A549 (cell line): ENCODE results near the gene ALDH3B2. TPM values are rescaled to one million over a fixed set of nuclear protein-coding genes. Genes with fewer than 3 reads are reported as not detected.
"Not testable (repeated sequence)": the region's sequence is repeated elsewhere in the genome, so short reads cannot be mapped to it uniquely, and the experiment has no call there.

Source experiments
- ATAC-seq, 2 experiments: fragments of 200-7000 bp in 1 of 2; fragments of >200 bp in 1 of 2; cut with Nextera tagmentation in 1 of 2; cut with Tn5 transposase in 1 of 2; 3 replicates each; pipeline versions ENCODE4 v1.8.0 to v1.9.1; 2018 to 2020; ENCODE audit warnings: mild to moderate bottlenecking in 1 of 2, moderate library complexity in 1 of 2
- CTCF ChIA-PET: fragments of 300-600 bp; sonication (Branson Sonifier 250); formaldehyde crosslinking; extraction: SDS; loops from one replicate; lab custom pipeline; 2021; ENCODE audit warnings: antibody characterized with exemption, inconsistent platforms; lab: Yijun Ruan, JAX
- POLR2A ChIA-PET: fragments of 350-600 bp; formaldehyde crosslinking; extraction: SDS; loops from one replicate; lab custom pipeline; 2021; ENCODE audit warnings: antibody characterized with exemption, inconsistent platforms; lab: Yijun Ruan, JAX
- DNase-seq, 2 experiments: peaks; one replicate each; pipeline versions ENCODE4 v3.0.0 to v3.0.0-alpha.2; 2011 to 2016; ENCODE audit warnings: low read depth in 1 of 2, low spot score in 1 of 2
- FAIRE-seq: peaks from 2 replicates; lab custom pipeline; 2011; peaks lifted over from hg19 to GRCh38; lab: Jason Lieb, UNC
- H3K27ac ChIP-seq, 2 experiments: fragments of >200 bp; sonication (Bioruptor Twin); formaldehyde crosslinking; 3 replicates each; pipeline ENCODE4 v1.5.1; 2016 to 2017
- H3K4me1 ChIP-seq: fragments of >200 bp; sonication (Bioruptor Twin); formaldehyde crosslinking; 3 replicates; pipeline ENCODE4 v1.6.1; 2016
- H3K4me2 ChIP-seq: fragments of >200 bp; sonication (Bioruptor Twin); formaldehyde crosslinking; 3 replicates; pipeline ENCODE4 v1.6.1; 2016
- H3K4me3 ChIP-seq: fragments of >200 bp; sonication (Bioruptor Twin); formaldehyde crosslinking; 3 replicates; pipeline ENCODE4 v1.5.1; 2016
- H3K9me3 ChIP-seq: fragments of >200 bp; sonication (Bioruptor Twin); formaldehyde crosslinking; 3 replicates; pipeline ENCODE4 v1.6.1; 2016
- CTCF ChIP-seq: fragments of >200 bp; sonication (Bioruptor Twin); formaldehyde crosslinking; IDR thresholded peaks from 3 replicates; pipeline ENCODE4 v1.5.1; 2016
- EHF ChIP-seq: fragments of 250-450 bp; sonication (Bioruptor Pico); IDR thresholded peaks from 2 replicates; pipeline ENCODE4 v1.5.0; 2020; ENCODE audit warnings: mild to moderate bottlenecking
- EP300 ChIP-seq, 2 experiments: fragments of >200 bp; sonication (Bioruptor Twin); formaldehyde crosslinking; IDR thresholded peaks; 2 replicates in 1 of 2; 3 replicates in 1 of 2; pipeline ENCODE4 v1.6.1; 2016 to 2017
- HMGXB4 ChIP-seq: fragments of 250-450 bp; sonication (Bioruptor Pico); IDR thresholded peaks from 2 replicates; pipeline ENCODE4 v1.5.0; 2021; ENCODE audit warnings: mild to moderate bottlenecking, moderate library complexity, borderline replicate concordance
- MAFK ChIP-seq: fragments of 450-650 bp; IDR thresholded peaks from 2 replicates; pipeline ENCODE4 v1.6.1; 2014; ENCODE audit not compliant: partially characterized antibody
- MYC ChIP-seq: IDR thresholded peaks from 2 replicates; pipeline ENCODE4 v1.6.1; 2012; ENCODE audit warnings: mild to moderate bottlenecking, inconsistent platforms, low read length, improper control_type of control experiment, borderline replicate concordance
- SREBF2 ChIP-seq: fragments of 450-650 bp; IDR thresholded peaks from 2 replicates; pipeline ENCODE4 v1.6.1; 2014; ENCODE audit warnings: mild to moderate bottlenecking, moderate library complexity
- WGBS: methylation state at CpG from one replicate; pipeline ENCODE4 v1.1.6; 2017; ENCODE audit errors: missing lambda C conversion rate; 5-methylcytosine and 5-hydroxymethylcytosine counted together
- polyA plus RNA-seq, 4 experiments: library from polyadenylated mRNA; depleted of rRNA in 3 of 4; stranded (reverse); fragments of >200 nt; fragmentation: RNase III in 1 of 4; extraction: RNeasy Plus Mini Kit Qiagen cat#74134 plus additional on column Dnase treatment in 1 of 4; gene quantifications; 2 replicates in 3 of 4; 3 replicates in 1 of 4; pipeline ENCODE4 v1.2.3, GENCODE V29; 2011 to 2017
- TF ChIP-seq, protein P1 (sequence below): fragments of 450-650 bp; IDR thresholded peaks from 2 replicates; pipeline ENCODE4 v1.6.1; 2014; ENCODE audit warnings: antibody characterized with exemption

ALDH3B2 gene
- polyA plus RNA-seq, 2 of the 4 experiments (the other 2 are of a cell fraction) = not detected

DNA sequence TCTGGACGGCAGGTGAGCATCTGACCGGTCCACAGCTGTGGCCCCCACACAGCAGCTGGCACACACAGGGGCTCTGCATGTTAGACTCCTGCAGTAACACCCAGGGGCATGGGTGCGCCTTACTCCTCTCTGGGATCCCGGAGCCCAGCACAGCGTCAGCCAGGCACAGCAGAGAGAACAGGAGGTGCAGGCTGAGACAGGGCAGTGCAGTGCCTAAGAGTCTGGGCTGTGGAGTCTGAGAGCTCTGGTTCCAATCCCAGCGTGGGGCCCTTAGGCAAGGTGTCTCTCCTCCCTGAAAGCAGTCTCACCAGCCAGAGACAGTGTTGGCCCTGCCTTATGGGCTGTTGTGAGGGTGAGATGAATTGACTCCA lies 47.0 kb downstream of the ALDH3B2 start:
- WGBS = 78% methylated on average over 5 of the region's 6 CpGs
- ATAC-seq = no peak
- H3K27ac ChIP-seq = no peak overlapping the region
- no peak for TF ChIP-seq MAFK
- no peak for TF ChIP-seq MYC
- TF ChIP-seq CTCF = no peak
- no peak for TF ChIP-seq EP300 (IDR thresholded peaks at IDR 0.05)
- TF ChIP-seq SREBF2 = no peak
- TF ChIP-seq, all 56 proteins: peak for 0
- FAIRE-seq = no peak
- ChIA-PET CTCF (interaction anchor here (1.2 to 14.1 kb wide), 10 partner anchors 9 to 96 kb away, joined by 3 to 181 read pairs (median 13); partner anchors contain the start of genes ACY3 and ALDH3B2), POLR2A (no interaction called here)
- Histone ChIP-seq H3K4me3 (no peak overlapping the region), H3K4me1 (peaks cover 6% of the 10 kb centered on the region; the same call in 2 of the 3 replicates), H3K9me3 (no peaks in the 10 kb centered on the region), H3K4me2 (no peak overlapping the region)
- DNase-seq = no peak

DNA sequence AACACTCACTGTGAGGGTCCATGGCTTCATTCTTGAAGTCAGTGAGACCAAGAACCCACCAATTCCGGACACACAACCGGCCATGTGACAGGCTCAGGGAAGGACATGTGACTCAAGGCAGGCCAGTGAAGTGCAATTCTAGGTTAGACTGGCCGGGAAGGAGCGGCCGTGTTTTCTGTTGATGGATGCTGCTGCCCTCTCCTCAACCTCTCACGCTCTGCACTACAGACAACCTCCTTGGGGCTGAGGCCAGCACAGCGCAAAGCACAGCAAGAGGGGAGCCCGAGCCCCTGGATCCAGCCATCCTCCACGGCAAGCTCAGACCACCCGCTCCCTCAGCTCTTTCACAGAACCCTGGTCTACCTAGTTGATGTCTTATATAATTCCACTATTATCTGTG lies 47.5 kb downstream of the ALDH3B2 start:
- no peaks in the 10 kb centered on the region for H3K9me3 ChIP-seq
- ChIA-PET CTCF (interaction anchor here (1.2 to 14.1 kb wide), 8 partner anchors 10 to 64 kb away, joined by 5 to 181 read pairs (median 23); partner anchors contain the start of genes ACY3 and ALDH3B2), POLR2A (no interaction called here)
- H3K4me2 ChIP-seq = no peak overlapping the region
- H3K4me3 ChIP-seq = no peak overlapping the region
- ATAC-seq = no peak
- peaks cover 6% of the 10 kb centered on the region; the same call in 2 of the 3 replicates for H3K4me1 ChIP-seq
- H3K27ac ChIP-seq = no peak overlapping the region
- TF ChIP-seq HMGXB4 (CRISPR knock-in tag) (no peak), EHF (no peak)
- TF ChIP-seq, protein P1, sequence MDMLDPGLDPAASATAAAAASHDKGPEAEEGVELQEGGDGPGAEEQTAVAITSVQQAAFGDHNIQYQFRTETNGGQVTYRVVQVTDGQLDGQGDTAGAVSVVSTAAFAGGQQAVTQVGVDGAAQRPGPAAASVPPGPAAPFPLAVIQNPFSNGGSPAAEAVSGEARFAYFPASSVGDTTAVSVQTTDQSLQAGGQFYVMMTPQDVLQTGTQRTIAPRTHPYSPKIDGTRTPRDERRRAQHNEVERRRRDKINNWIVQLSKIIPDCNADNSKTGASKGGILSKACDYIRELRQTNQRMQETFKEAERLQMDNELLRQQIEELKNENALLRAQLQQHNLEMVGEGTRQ = peak; percentile 25; the same call in 1 of the 2 replicates
- WGBS = 91% methylated on average over 10 of the region's 10 CpGs
- no peak for FAIRE-seq
- DNase-seq = no peak

- CTCF ChIA-PET = interaction anchor here (1.2 to 14.1 kb wide), 6 partner anchors 10 to 65 kb away, joined by 5 to 181 read pairs (median 13); partner anchors contain the start of genes ACY3 and ALDH3B2
Measured at GRCh38 chr11:67626131-67626833, 48.1 kb downstream of the ALDH3B2 start.

GRCh38 chr11:67623795-67624194 lies 50.6 kb downstream of the ALDH3B2 start:
- H3K4me1 ChIP-seq, H3K9me3 ChIP-seq, POLR2A ChIA-PET, ATAC-seq, H3K27ac ChIP-seq, FAIRE-seq, H3K4me3 ChIP-seq, H3K4me2 ChIP-seq, DNase-seq: not testable (repeated sequence)
- 67% methylated on average over 1 of the region's 1 CpG for WGBS
- CTCF ChIA-PET = interaction anchor here (0.9 to 14.1 kb wide), 3 partner anchors 8 to 36 kb away, joined by 3 to 181 read pairs (median 3); no protein-coding TSS in a partner anchor

More at GRCh38 chr11:67626131-67626833, 48.1 kb downstream of the ALDH3B2 start:
- DNase-seq, H3K4me1 ChIP-seq, H3K4me2 ChIP-seq, ATAC-seq, H3K4me3 ChIP-seq, FAIRE-seq, H3K27ac ChIP-seq, POLR2A ChIA-PET, H3K9me3 ChIP-seq: not testable (repeated sequence)
- 86% methylated on average over 10 of the region's 10 CpGs for WGBS

DNA sequence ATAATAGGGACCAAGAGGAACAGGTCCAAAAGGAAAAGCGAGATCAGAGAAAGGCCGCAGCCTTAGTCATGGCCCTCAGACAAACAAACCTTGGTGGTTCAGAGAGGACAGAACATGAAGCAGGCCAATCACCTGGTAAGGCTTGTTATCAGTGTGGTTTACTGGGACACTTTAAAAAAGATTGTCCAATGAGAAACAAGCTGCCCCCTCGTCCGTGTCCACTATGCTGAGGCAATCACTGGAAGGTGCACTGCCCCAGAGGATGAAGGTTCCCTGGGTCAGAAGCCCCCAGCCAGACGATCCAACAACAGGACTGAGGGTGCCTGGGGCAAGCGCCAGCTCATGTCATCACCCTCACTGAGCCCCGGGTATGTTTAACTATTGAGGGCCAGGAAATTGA lies 51.5 kb downstream of the ALDH3B2 start:
- H3K27ac ChIP-seq, POLR2A ChIA-PET, DNase-seq, FAIRE-seq, H3K4me1 ChIP-seq, H3K4me2 ChIP-seq, H3K4me3 ChIP-seq, ATAC-seq, H3K9me3 ChIP-seq: not testable (repeated sequence)
- 59% methylated on average over 7 of the region's 7 CpGs for WGBS
- CTCF ChIA-PET = interaction anchor here (0.9 to 14.1 kb wide), 3 partner anchors 7 to 37 kb away, joined by 3 to 181 read pairs (median 3); no protein-coding TSS in a partner anchor

DNA sequence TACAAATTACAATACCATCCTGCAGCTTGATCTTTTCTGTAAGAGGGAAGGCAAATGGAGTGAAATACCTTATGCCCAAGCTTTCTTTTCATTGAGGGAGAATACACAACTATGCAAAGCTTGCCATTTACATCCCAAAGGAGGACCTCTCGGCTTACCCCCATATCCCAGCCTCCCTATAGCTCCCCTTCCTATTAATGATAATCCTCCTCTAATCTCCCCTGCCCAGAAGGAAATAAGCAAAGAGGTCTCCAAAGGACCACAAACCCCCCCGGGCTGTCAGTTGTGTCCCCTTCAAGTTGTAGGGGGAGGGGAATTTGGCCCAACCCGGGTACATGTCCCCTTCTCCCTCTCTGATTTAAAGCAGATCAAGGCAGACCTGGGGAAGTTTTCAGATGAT lies 52.5 kb downstream of the ALDH3B2 start:
- POLR2A ChIA-PET, H3K9me3 ChIP-seq, FAIRE-seq, H3K4me2 ChIP-seq, H3K4me3 ChIP-seq, H3K4me1 ChIP-seq, H3K27ac ChIP-seq, DNase-seq, ATAC-seq, CTCF ChIA-PET: not testable (repeated sequence)
- 45% methylated on average over 3 of the region's 3 CpGs for WGBS

GRCh38 chr11:67620621-67621020 lies 53.8 kb downstream of the ALDH3B2 start:
- DNase-seq, H3K4me3 ChIP-seq, POLR2A ChIA-PET, H3K27ac ChIP-seq, H3K4me1 ChIP-seq, H3K9me3 ChIP-seq, H3K4me2 ChIP-seq, ATAC-seq, FAIRE-seq: not testable (repeated sequence)
- 56% methylated on average over 13 of the region's 13 CpGs for WGBS
- CTCF ChIA-PET = interaction anchor here (0.6 to 10.2 kb wide), 4 partner anchors 9 to 689 kb away, joined by 3 to 181 read pairs (median 4); partner anchors contain the start of gene NUDT8
